ENCODE results near the gene LRRC70. TPM values are rescaled to one million over a fixed set of nuclear protein-coding genes. Genes with fewer than 3 reads are reported as not detected.

LRRC70 gene
- polyA plus RNA-seq, 3 donors, result 0.23 to 2.4 TPM; not detected in 1

DNA sequence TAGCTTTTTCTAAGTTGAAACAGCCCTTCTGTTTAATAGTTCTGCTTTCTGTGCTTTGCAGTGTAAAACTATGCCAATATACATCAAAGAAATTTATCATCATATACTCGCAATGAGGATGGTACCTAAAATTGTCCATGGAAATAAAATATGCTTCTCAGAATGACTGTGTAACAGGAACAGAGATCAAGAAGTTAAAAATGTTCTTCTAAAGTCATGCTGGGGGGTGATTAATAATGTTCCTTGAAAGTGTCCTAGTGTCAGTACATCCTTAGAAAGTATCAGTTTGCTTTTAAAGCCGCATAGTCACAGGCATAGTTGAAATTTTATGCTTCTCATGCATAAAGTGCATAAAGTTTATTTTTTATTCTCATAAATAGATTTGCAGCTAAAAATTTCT, 4.0 kb upstream of the LRRC70 start:
- no peaks in the 10 kb centered on the region for H3K27me3 ChIP-seq (ENCODE audit: control insufficient read depth in 2 of 2, insufficient read depth in 2 of 2, low read length in 2 of 2)
- H2AFZ ChIP-seq (ENCODE audit: insufficient read depth, low read depth, low read length, poor library complexity, severe bottlenecking), result no peak overlapping the region
- peaks cover 3 to 4% of the 10 kb centered on the region in 2 donors for H3K36me3 Mint-ChIP-seq
- peaks cover 31% of the 10 kb centered on the region for H3K4me1 Mint-ChIP-seq
- H3K4me1 ChIP-seq (ENCODE audit: control insufficient read depth in 1 of 2, insufficient read depth in 2 of 2, low read length in 2 of 2), result peaks cover 4 to 8% of the 10 kb centered on the region in 2 donors
- H3K9me3 Mint-ChIP-seq, result peaks cover 0 to 2% (median 0%) of the 10 kb centered on the region in 7 donors
- no peak overlapping the region for H3K4me2 ChIP-seq (replicated peaks; ENCODE audit: extremely low read depth, low read length, poor library complexity, severe bottlenecking)
- peaks cover 0 to 2% (median 0%) of the 10 kb centered on the region in 3 donors for H3K27me3 Mint-ChIP-seq (ENCODE audit: low read depth in 3 of 3)
- TF ChIP-seq, protein P1, sequence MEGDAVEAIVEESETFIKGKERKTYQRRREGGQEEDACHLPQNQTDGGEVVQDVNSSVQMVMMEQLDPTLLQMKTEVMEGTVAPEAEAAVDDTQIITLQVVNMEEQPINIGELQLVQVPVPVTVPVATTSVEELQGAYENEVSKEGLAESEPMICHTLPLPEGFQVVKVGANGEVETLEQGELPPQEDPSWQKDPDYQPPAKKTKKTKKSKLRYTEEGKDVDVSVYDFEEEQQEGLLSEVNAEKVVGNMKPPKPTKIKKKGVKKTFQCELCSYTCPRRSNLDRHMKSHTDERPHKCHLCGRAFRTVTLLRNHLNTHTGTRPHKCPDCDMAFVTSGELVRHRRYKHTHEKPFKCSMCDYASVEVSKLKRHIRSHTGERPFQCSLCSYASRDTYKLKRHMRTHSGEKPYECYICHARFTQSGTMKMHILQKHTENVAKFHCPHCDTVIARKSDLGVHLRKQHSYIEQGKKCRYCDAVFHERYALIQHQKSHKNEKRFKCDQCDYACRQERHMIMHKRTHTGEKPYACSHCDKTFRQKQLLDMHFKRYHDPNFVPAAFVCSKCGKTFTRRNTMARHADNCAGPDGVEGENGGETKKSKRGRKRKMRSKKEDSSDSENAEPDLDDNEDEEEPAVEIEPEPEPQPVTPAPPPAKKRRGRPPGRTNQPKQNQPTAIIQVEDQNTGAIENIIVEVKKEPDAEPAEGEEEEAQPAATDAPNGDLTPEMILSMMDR (IDR thresholded peaks at IDR 0.05), result no peak
- no peaks in the 10 kb centered on the region for H3K9me3 ChIP-seq (replicated peaks in 1 of 2; ENCODE audit: control insufficient read depth in 1 of 2, insufficient read depth in 1 of 2, low read length in 2 of 2)
- H3K27ac Mint-ChIP-seq, result no peak overlapping the region
- H3K27ac ChIP-seq (ENCODE audit: low read depth in 1 of 2, low read length in 2 of 2), result no peak overlapping the region
- no CpG with 5 or more reads among the region's 2 CpGs for WGBS (ENCODE audit: insufficient coverage)
- H3K4me3 Mint-ChIP-seq, result no peak overlapping the region
- no peak overlapping the region for H3K9ac ChIP-seq (ENCODE audit: insufficient read depth, low read length, poor library complexity, severe bottlenecking)
- no peak for DNase-seq
- H3K4me3 ChIP-seq (replicated peaks in 1 of 3; ENCODE audit: low read depth in 2 of 3, low read length in 3 of 3), result no peak overlapping the region
- H3K36me3 ChIP-seq (replicated peaks in 1 of 2; ENCODE audit: control insufficient read depth in 1 of 2, insufficient read depth in 2 of 2, low read length in 2 of 2), result no peaks in the 10 kb centered on the region
- H3K79me2 ChIP-seq (ENCODE audit: insufficient read depth, low read length), result no peaks in the 10 kb centered on the region
- intact Hi-C loops (cut with micrococcal nuclease), result no loop called here
- H4K20me1 ChIP-seq (ENCODE audit: insufficient read depth, low read length), result no peaks in the 10 kb centered on the region

DNA sequence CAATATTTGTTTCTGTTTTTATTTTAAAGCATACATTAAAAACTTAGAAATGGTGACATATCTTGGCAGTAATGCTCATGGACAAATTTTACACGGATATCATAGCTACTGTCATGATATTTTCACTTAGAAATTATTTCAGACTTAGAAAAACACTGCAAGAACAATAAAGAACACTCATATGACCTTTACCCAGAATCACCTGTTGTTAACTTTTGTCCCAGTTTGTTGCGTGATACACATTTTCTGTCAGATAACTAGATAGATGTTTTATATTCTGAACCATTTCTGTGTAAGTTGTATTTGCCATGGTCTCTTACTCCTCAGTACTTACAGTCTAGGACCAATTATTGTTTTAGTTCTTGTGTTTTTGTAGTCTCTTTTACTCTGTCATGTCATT, 3.6 kb upstream of the LRRC70 start:
- Histone ChIP-seq H3K4me2 (replicated peaks; ENCODE audit: extremely low read depth, low read length, poor library complexity, severe bottlenecking) (no peak overlapping the region), H4K20me1 (ENCODE audit: insufficient read depth, low read length) (no peaks in the 10 kb centered on the region)
- no CpG with 5 or more reads among the region's 2 CpGs for WGBS (ENCODE audit: insufficient coverage)

More for the DNA sequence above, 3.6 kb upstream of the LRRC70 start:
- Histone ChIP-seq H3K9ac (ENCODE audit: insufficient read depth, low read length, poor library complexity, severe bottlenecking) (no peak overlapping the region), H3K4me3 (replicated peaks in 1 of 3; ENCODE audit: low read depth in 2 of 3, low read length in 3 of 3) (no peak overlapping the region), H3K79me2 (ENCODE audit: insufficient read depth, low read length) (no peaks in the 10 kb centered on the region), H3K27me3 (ENCODE audit: control insufficient read depth in 2 of 2, insufficient read depth in 2 of 2, low read length in 2 of 2) (no peaks in the 10 kb centered on the region), H3K36me3 (replicated peaks in 1 of 2; ENCODE audit: control insufficient read depth in 1 of 2, insufficient read depth in 2 of 2, low read length in 2 of 2) (no peaks in the 10 kb centered on the region), H3K27ac (ENCODE audit: low read depth in 1 of 2, low read length in 2 of 2) (no peak overlapping the region), H3K4me1 (ENCODE audit: control insufficient read depth in 1 of 2, insufficient read depth in 2 of 2, low read length in 2 of 2) (peaks cover 4 to 8% of the 10 kb centered on the region in 2 donors), H3K9me3 (replicated peaks in 1 of 2; ENCODE audit: control insufficient read depth in 1 of 2, insufficient read depth in 1 of 2, low read length in 2 of 2) (no peaks in the 10 kb centered on the region), H2AFZ (ENCODE audit: insufficient read depth, low read depth, low read length, poor library complexity, severe bottlenecking) (no peak overlapping the region)
- no peak for DNase-seq
- Mint-ChIP-seq H3K9me3 (peaks cover 0 to 2% (median 0%) of the 10 kb centered on the region in 7 donors), H3K4me3 (no peak overlapping the region), H3K27me3 (ENCODE audit: low read depth in 3 of 3) (peaks cover 0 to 2% (median 0%) of the 10 kb centered on the region in 3 donors), H3K36me3 (peaks cover 3 to 4% of the 10 kb centered on the region in 2 donors), H3K4me1 (peaks cover 31% of the 10 kb centered on the region), H3K27ac (peak overlapping the region in 1 of 7 donors; percentile 5)
- TF ChIP-seq, protein P1 (IDR thresholded peaks at IDR 0.05), result no peak
- intact Hi-C loops (cut with micrococcal nuclease), result no loop called here

All from CD14-positive monocyte (primary cell).